ENCODE data around the gene TYMP.
"Not testable (repeated sequence)": the region's sequence is repeated elsewhere in the genome, so short reads cannot be mapped to it uniquely, and the experiment has no call there.

- not testable (repeated sequence) for TF ChIP-seq CTCF, POLR2A (IDR thresholded peaks at IDR 0.05)
Measured at GRCh38 chr22:50533856-50534711, 4.3 kb upstream of the TYMP start.

Data from uterus (tissue), 2 donors.